GM23338 (cell line): ENCODE results near the gene SNPH. TPM values are rescaled to one million over a fixed set of nuclear protein-coding genes. Genes with fewer than 3 reads are reported as not detected.

Experiments
- ATAC-seq: fragments of 200-7000 bp; cut with Tn5 transposase; 3 replicates; pipeline ENCODE4 v1.9.1; 2020
- DNase-seq: peaks from one replicate; pipeline ENCODE4 v3.0.0-alpha.2; 2015; ENCODE audit warnings: low spot score
- H2AFZ ChIP-seq: fragments of 200-600 bp; sonication (generic); 2 replicates; pipeline ENCODE4 v1.8.0; 2016; ENCODE audit warnings: antibody characterized with exemption, mild to moderate bottlenecking, moderate library complexity
- H3F3A ChIP-seq: fragments of 200-600 bp; sonication (generic); replicated peaks from 2 replicates; pipeline ENCODE4 v1.8.0; 2017; ENCODE audit warnings: antibody characterized with exemption, mixed run types, low read depth
- H3K27ac ChIP-seq: fragments of 200-600 bp; sonication (generic); 2 replicates; pipeline ENCODE4 v1.6.1; 2016; ENCODE audit warnings: low read depth
- H3K27me3 ChIP-seq: fragments of 200-600 bp; sonication (generic); 2 replicates; pipeline ENCODE4 v1.8.0; 2016; ENCODE audit warnings: mild to moderate bottlenecking, mixed run types, moderate library complexity; ENCODE audit not compliant: insufficient read depth
- H3K36me3 ChIP-seq: fragments of 200-600 bp; sonication (generic); 2 replicates; pipeline ENCODE4 v1.8.0; 2016; ENCODE audit warnings: mild to moderate bottlenecking; ENCODE audit not compliant: insufficient read depth
- H3K4me1 ChIP-seq: fragments of 200-600 bp; sonication (generic); 2 replicates; pipeline ENCODE4 v1.8.0; 2016; ENCODE audit warnings: mild to moderate bottlenecking, moderate library complexity; ENCODE audit not compliant: insufficient read depth
- H3K4me2 ChIP-seq: fragments of 200-600 bp; sonication (generic); 2 replicates; pipeline ENCODE4 v1.7.1; 2017; ENCODE audit warnings: mixed run types
- H3K4me3 ChIP-seq: fragments of 200-600 bp; sonication (generic); 2 replicates; pipeline ENCODE4 v1.6.1; 2016; ENCODE audit warnings: mixed run types
- H3K79me2 ChIP-seq: fragments of 200-600 bp; sonication (generic); replicated peaks from 2 replicates; pipeline ENCODE4 v1.8.0; 2017; ENCODE audit warnings: mild to moderate bottlenecking; ENCODE audit not compliant: insufficient read depth
- H3K9me2 ChIP-seq: fragments of 200-600 bp; sonication (generic); 2 replicates; pipeline ENCODE4 v1.8.0; 2017; ENCODE audit not compliant: insufficient read depth
- H4K20me1 ChIP-seq: fragments of 200-600 bp; sonication (generic); replicated peaks from 2 replicates; pipeline ENCODE4 v1.8.0; 2017; ENCODE audit warnings: mild to moderate bottlenecking; ENCODE audit not compliant: insufficient read depth
- H3K27ac Mint-ChIP-seq: 2 replicates; pipeline ENCODE4 v1.8.0; 2020; ENCODE audit warnings: inconsistent platforms, mild to moderate bottlenecking, moderate library complexity, mixed read lengths
- H3K27me3 Mint-ChIP-seq: 3 replicates; pipeline ENCODE4 v1.8.0; 2022; ENCODE audit warnings: low read depth, mild to moderate bottlenecking, moderate library complexity, mixed read lengths, inconsistent platforms; ENCODE audit not compliant: insufficient read depth, poor library complexity
- H3K36me3 Mint-ChIP-seq: 3 replicates; pipeline ENCODE4 v1.8.0; 2021; ENCODE audit warnings: low read depth, mild to moderate bottlenecking, inconsistent platforms, moderate library complexity, mixed read lengths
- H3K4me1 Mint-ChIP-seq: 3 replicates; pipeline ENCODE4 v1.8.0; 2020; ENCODE audit warnings: mild to moderate bottlenecking, inconsistent platforms, mixed read lengths
- H3K4me3 Mint-ChIP-seq: 3 replicates; pipeline ENCODE4 v1.8.0; 2021; ENCODE audit warnings: moderate library complexity, mild to moderate bottlenecking, inconsistent platforms, mixed read lengths
- H3K9me3 Mint-ChIP-seq: 3 replicates; pipeline ENCODE4 v1.8.0; 2020; ENCODE audit warnings: moderate library complexity, mild to moderate bottlenecking, inconsistent platforms, mixed read lengths
- CTCF ChIP-seq, 2 experiments: fragments of 200-600 bp in 1 of 2; sonication (generic) in 1 of 2; conservative IDR thresholded peaks; 2 replicates each; pipeline versions ENCODE4 v1.5.1 to v1.6.1; 2016 to 2017; ENCODE audit warnings: antibody characterized with exemption in 2 of 2, low read depth in 2 of 2, mild to moderate bottlenecking in 2 of 2, moderate library complexity in 1 of 2
- ETS1 ChIP-seq: IDR thresholded peaks from 2 replicates; pipeline ENCODE4 v1.6.1; 2016; ENCODE audit warnings: antibody characterized with exemption
- EZH2 ChIP-seq: fragments of 200-600 bp; sonication (generic); IDR thresholded peaks from one replicate; pipeline ENCODE4 v1.8.0; 2017; ENCODE audit warnings: antibody characterized with exemption, mild to moderate bottlenecking, low read depth; ENCODE audit not compliant: unreplicated experiment
- EZH2phosphoT487 ChIP-seq: fragments of 200-600 bp; sonication (generic); IDR thresholded peaks from one replicate; pipeline ENCODE4 v1.8.1; 2018; ENCODE audit warnings: antibody characterized with exemption; ENCODE audit not compliant: unreplicated experiment
- JUNB ChIP-seq: IDR thresholded peaks from one replicate; pipeline ENCODE4 v1.6.1; 2016; ENCODE audit warnings: antibody characterized with exemption; ENCODE audit not compliant: unreplicated experiment
- NANOG ChIP-seq: IDR thresholded peaks from 2 replicates; pipeline ENCODE4 v1.6.1; 2016; ENCODE audit warnings: antibody characterized with exemption, borderline replicate concordance
- REST ChIP-seq: IDR thresholded peaks from one replicate; pipeline ENCODE4 v1.6.1; 2018; ENCODE audit warnings: antibody characterized with exemption; ENCODE audit not compliant: unreplicated experiment
- STAT1 ChIP-seq: IDR thresholded peaks from one replicate; pipeline ENCODE4 v1.6.1; 2016; ENCODE audit warnings: antibody characterized with exemption; ENCODE audit not compliant: unreplicated experiment
- ZNF114 ChIP-seq: fragments of 250-450 bp; sonication (Bioruptor Pico); IDR thresholded peaks from 2 replicates; pipeline ENCODE4 v1.5.0; 2020; ENCODE audit warnings: mild to moderate bottlenecking, moderate library complexity
- ZNF331 ChIP-seq: fragments of 250-450 bp; sonication (Bioruptor Pico); IDR thresholded peaks from 2 replicates; pipeline ENCODE4 v1.5.0; 2020; ENCODE audit warnings: low read depth, mild to moderate bottlenecking, moderate library complexity
- ZNF462 ChIP-seq: fragments of 250-450 bp; sonication (Bioruptor Pico); IDR thresholded peaks from 2 replicates; pipeline ENCODE4 v1.5.0; 2020; ENCODE audit warnings: mild to moderate bottlenecking, moderate library complexity
- polyA plus RNA-seq: library from polyadenylated mRNA; unstranded; fragments of >200 nt; fragmentation: Nextera tagmentation; extraction: Ambion mirVana; gene quantifications from 2 replicates; pipeline ENCODE4 v1.2.1, GENCODE V29; 2016
- total RNA-seq: library from RNA; depleted of rRNA; stranded (reverse); fragments of >200 nt; shearing (Covaris generic); gene quantifications from 2 replicates; pipeline ENCODE4 v1.2.3, GENCODE V29; 2014

Gene SNPH
- total and polyA plus RNA-seq, 2 experiments from 2014 or later = 1.5 to 5.8 TPM

DNA sequence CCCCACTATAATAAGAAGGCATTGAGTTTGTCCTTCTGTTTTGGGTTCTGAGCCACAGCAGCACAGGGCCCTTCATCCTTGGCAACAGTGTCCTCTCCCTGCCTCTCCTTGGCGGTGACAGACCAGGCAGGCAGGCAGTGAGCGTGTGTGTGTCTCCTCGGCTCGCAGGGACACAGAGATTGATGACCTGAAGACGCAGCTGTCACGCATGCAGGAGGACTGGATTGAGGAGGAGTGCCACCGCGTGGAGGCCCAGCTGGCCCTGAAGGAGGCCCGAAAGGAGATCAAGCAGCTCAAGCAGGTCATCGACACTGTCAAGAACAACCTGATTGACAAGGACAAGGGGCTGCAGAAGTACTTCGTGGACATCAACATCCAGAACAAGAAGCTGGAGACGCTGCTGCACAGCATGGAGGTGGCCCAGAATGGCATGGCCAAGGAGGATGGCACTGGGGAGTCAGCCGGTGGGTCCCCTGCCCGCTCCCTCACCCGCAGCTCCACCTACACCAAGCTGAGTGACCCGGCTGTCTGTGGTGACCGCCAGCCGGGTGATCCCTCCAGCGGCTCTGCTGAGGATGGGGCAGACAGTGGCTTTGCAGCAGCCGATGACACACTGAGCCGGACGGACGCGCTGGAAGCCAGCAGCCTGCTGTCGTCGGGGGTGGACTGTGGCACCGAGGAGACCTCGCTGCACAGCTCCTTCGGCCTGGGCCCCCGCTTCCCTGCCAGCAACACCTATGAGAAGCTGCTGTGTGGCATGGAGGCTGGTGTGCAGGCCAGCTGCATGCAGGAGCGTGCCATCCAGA lies 38.8 kb downstream of the SNPH start:
- Mint-ChIP-seq H3K4me1 (peaks cover 21% of the 10 kb centered on the region), H3K4me3 (no peak overlapping the region), H3K27me3 (peaks cover 8% of the 10 kb centered on the region), H3K27ac (no peak overlapping the region; the same call in 1 of the 2 replicates), H3K9me3 (no peaks in the 10 kb centered on the region), H3K36me3 (peaks cover 3% of the 10 kb centered on the region; the same call in 2 of the 3 replicates)
- no peaks in the 10 kb centered on the region for H3K27me3 ChIP-seq
- H4K20me1 ChIP-seq = no peaks in the 10 kb centered on the region
- no peaks in the 10 kb centered on the region for H3K79me2 ChIP-seq
- DNase-seq (no peak), ATAC-seq (no peak)
- TF ChIP-seq EZH2 (no peak), NANOG (no peak), EZH2phosphoT487 (no peak), REST (no peak), ETS1 (no peak), CTCF (conservative IDR thresholded peaks at IDR 0.05; ENCODE audit: low read depth in 2 of 2) (no peak), STAT1 (no peak), JUNB (no peak), ZNF331 (CRISPR knock-in tag) (no peak), ZNF462 (CRISPR knock-in tag) (no peak), ZNF114 (CRISPR knock-in tag) (no peak)
- H3K4me1 ChIP-seq = 0 out of 2 replicates have a peak, but pooled peaks cover 5% of the 10 kb centered on the region
- no peak overlapping the region for H2AFZ ChIP-seq
- H3K27ac ChIP-seq = no peak overlapping the region
- H3K4me2 ChIP-seq = no peak overlapping the region
- H3K36me3 ChIP-seq = no peaks in the 10 kb centered on the region
- no peak overlapping the region for H3K4me3 ChIP-seq
- no peaks in the 10 kb centered on the region for H3K9me2 ChIP-seq
- H3F3A ChIP-seq = no peaks in the 10 kb centered on the region
